ENCODE data around the gene ARTN.

ARTN gene

GRCh38 chr1:43933386-43934100 is at the start of gene ARTN:
ARTN (plus strand) TSS chr1:43933801; CDS start chr1:43935657, 1,856 bp downstream.
- no peak within 1 kb of the TSS for H3K4me3 ChIP-seq (ENCODE audit: low read depth, low read length)
- no peak for DNase-seq (ENCODE audit: low read depth)
- TF ChIP-seq CTCF (IDR thresholded peaks at IDR 0.05; ENCODE audit: control insufficient read depth, extremely low read depth, insufficient read depth), result no peak

- TF ChIP-seq CTCF (IDR thresholded peaks at IDR 0.05; ENCODE audit: control insufficient read depth, extremely low read depth, insufficient read depth), result no peak
- H3K4me3 ChIP-seq (ENCODE audit: low read depth, low read length), result no peak overlapping the region
- DNase-seq (ENCODE audit: low read depth), result no peak
These were observed 48.3 kb upstream of the ARTN start for GRCh38 chr1:43885279-43885801.

- no peak for TF ChIP-seq CTCF (IDR thresholded peaks at IDR 0.05; ENCODE audit: control insufficient read depth, extremely low read depth, insufficient read depth)
- no peak overlapping the region for H3K4me3 ChIP-seq (ENCODE audit: low read depth, low read length)
- DNase-seq (ENCODE audit: low read depth), result no peak
These were observed 45.9 kb upstream of the ARTN start for GRCh38 chr1:43887748-43888147.

- TF ChIP-seq CTCF (IDR thresholded peaks at IDR 0.05; ENCODE audit: control insufficient read depth, extremely low read depth, insufficient read depth), result no peak
- no peak overlapping the region for H3K4me3 ChIP-seq (ENCODE audit: low read depth, low read length)
- no peak for DNase-seq (ENCODE audit: low read depth)
These were observed 42.8 kb upstream of the ARTN start for GRCh38 chr1:43890815-43891214.

GRCh38 chr1:43893006-43893405 is 40.6 kb upstream of the ARTN start:
- no peak for DNase-seq (ENCODE audit: low read depth)
- H3K4me3 ChIP-seq (ENCODE audit: low read depth, low read length), result no peak overlapping the region
- TF ChIP-seq CTCF (IDR thresholded peaks at IDR 0.05; ENCODE audit: control insufficient read depth, extremely low read depth, insufficient read depth), result no peak

GRCh38 chr1:43898981-43899380 is 34.6 kb upstream of the ARTN start:
- no peak for DNase-seq (ENCODE audit: low read depth)
- TF ChIP-seq CTCF (IDR thresholded peaks at IDR 0.05; ENCODE audit: control insufficient read depth, extremely low read depth, insufficient read depth), result no peak
- H3K4me3 ChIP-seq (ENCODE audit: low read depth, low read length), result no peak overlapping the region

GRCh38 chr1:43900386-43900785 is 33.2 kb upstream of the ARTN start:
- TF ChIP-seq CTCF (IDR thresholded peaks at IDR 0.05; ENCODE audit: control insufficient read depth, extremely low read depth, insufficient read depth), result no peak
- DNase-seq (ENCODE audit: low read depth), result no peak
- no peak overlapping the region for H3K4me3 ChIP-seq (ENCODE audit: low read depth, low read length)
